ENCODE results near the gene STK32C.

DNA sequence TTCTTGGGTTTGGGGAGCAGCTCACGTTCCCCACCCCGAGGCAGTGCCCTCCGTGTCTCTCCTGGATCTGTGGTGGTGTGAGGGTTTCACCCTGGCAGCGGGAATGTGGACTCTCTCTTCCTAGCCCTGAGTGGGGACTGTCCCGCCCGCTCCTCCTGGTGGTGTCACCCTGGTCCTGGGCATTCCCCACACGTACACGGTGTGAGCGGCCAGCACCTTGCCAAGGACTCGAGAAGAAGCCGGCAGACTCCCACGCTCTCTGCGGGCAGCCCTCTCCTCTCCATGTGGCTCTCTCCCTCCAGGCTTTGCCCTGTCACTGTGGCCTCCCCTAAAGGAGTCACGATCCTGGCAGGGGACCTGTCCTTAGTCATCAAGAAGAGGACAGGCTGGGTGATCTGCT, 97.0 kb downstream of the STK32C start:
- TF ChIP-seq, protein P1, sequence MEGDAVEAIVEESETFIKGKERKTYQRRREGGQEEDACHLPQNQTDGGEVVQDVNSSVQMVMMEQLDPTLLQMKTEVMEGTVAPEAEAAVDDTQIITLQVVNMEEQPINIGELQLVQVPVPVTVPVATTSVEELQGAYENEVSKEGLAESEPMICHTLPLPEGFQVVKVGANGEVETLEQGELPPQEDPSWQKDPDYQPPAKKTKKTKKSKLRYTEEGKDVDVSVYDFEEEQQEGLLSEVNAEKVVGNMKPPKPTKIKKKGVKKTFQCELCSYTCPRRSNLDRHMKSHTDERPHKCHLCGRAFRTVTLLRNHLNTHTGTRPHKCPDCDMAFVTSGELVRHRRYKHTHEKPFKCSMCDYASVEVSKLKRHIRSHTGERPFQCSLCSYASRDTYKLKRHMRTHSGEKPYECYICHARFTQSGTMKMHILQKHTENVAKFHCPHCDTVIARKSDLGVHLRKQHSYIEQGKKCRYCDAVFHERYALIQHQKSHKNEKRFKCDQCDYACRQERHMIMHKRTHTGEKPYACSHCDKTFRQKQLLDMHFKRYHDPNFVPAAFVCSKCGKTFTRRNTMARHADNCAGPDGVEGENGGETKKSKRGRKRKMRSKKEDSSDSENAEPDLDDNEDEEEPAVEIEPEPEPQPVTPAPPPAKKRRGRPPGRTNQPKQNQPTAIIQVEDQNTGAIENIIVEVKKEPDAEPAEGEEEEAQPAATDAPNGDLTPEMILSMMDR (IDR thresholded peaks at IDR 0.05 in 4 of 5, conservative IDR thresholded peaks at IDR 0.05 in 1 of 5), result no peak
- no peak for TF ChIP-seq POLR2A (IDR thresholded peaks at IDR 0.05)

Data from gastrocnemius medialis (tissue), 4 donors.